SHP77 (cell line): ENCODE data around the gene KRT76.
"Not testable (repeated sequence)": the region's sequence is repeated elsewhere in the genome, so short reads cannot be mapped to it uniquely, and the experiment has no call there.

Experiments
- DNase-seq, 2 experiments: peaks; one replicate each; lab custom pipeline; 2025; lab: John Stamatoyannopoulos, UW

Gene KRT76

DNA sequence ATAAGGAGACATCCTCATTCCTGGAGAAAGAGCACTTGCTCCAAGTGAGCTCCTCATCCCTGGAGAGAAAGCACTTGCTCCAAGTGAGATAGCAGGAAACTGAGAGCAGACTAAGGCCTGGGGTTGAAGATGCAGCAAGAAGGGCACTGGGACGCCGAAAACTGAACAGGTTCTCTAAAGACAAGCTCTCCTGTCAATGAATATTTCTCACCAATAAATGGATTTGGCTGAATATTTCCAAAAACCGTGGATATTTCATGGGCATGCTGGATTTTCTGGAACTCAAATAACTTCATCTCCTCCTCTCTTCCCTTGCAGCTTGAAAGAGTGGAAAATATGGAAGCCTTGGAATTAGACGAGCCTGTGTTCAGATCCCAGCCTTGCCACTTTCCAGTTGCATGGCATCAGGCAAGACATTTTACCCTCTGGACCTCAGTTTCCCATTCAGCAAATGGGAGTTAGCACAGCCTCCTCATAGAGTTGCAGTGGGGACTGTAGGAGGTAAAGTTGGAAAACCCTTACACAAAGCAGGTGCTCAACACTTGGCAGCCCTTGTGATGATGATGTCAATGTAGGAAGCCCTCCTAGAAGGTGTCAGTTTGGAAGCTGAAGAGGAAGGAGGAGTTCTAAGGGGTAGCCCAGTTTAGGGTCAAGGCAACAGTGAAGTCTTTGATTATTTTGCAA is 4.4 kb upstream of the KRT76 start:
- DNase-seq = no peak

DNA sequence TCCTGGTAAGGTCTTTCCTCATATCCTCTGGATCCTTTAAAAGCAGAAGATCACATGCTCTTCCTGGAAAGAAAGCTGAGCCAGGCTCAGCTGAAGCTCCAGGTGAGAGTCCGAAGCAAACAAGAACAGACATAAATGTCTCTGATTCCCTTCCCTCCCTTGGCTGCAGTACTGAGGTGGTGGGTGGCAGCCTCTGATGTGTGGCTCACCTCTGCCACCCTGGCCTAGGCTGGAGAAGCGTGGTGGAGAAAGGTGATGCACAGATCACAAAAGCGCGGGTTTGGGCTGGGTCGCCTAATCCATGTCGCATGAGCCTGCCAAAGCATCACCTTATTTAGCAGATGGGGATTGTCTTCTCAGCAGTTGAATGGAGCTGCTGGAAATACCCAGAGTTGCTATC is 2.8 kb upstream of the KRT76 start:
- DNase-seq = no peak

DNA sequence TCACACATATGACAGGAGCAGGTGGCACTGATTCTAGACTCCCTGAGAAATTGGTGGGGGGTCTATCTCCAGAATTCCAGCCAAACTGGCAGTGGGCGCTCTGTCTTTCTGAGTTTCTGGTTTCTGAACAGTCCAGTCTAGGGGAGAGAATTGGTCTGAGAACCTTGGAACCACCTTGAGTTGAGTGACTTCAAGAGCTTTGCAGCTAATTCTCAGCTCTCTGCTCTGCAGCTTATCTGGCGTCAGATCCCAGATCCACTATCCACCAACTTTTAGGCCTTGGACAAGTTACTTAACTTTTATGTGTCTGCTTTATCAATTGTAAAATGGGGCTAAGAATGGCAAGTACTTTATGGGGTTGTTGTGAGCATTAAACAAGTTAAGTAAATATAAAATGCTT is 1.7 kb upstream of the KRT76 start:
- no peak for DNase-seq

DNA sequence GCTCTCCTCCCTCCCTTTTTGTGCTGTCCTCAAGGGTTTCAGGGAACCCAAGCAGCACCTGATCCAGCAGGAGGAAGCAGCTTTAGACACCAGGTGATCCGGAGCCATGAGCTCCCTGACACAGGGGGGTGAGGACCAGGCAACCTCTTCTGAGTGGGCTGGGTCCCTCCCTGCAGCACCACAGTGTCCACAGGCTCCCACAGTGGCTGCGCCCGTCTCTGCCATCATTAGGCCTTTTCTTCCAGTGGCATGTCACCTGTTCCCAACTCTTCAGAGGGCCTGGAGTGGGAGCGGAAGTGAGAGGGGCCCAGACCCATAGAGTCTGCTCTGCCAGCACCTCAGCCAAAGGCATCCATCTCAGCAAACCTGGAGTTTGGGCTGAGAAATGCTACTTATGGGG is 421 bp upstream of the KRT76 start:
- no peak for DNase-seq

DNA sequence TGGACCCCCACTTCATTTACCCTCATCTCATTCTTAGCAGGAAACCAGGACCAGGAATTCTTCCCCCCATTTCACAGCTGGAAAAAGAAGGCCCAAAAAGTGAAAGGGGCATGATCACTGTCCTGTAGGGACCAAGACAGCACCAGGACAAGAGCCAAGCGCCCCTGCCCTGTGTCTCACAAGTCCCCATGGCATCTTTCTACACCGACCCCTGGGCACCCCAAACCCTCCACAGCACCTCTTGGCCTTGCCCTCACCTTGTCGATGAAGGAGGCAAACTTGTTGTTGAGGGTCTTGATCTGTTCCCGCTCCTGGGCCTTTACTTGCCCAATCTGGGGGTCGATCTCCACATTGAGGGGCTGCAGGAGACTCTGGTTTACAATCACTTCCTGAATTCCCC is 710 bp downstream of the KRT76 start:
- DNase-seq = no peak

DNA sequence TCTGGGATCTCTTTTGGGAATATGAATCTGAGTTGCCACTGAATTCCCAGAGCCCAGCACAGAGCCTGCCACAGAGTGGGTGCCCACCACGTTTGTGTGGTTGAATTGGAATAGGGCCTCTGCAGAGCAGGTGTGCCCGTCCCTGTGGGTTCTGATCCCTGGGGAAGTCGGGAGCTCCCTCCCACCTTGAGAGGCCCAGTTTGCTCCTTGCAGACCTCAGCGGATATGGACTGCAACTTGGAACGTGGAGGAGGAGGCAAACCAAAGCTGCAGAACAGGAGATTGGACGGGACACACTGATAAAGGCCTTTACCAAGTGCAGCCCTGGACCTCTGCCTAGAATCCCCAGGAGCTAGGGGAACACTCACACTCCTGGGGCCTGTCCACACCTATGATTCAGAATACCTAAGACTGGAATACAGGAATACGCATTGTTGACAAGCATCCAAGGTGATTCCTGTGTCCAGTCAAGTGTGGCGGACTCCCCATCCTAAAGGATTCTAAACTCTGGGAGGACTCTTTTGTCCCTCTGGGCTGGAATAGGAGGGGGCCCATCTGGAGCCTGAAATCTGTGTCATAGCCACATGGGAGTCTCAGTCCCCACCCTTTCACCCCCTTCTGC is 2.4 kb downstream of the KRT76 start:
- no peak for DNase-seq

DNA sequence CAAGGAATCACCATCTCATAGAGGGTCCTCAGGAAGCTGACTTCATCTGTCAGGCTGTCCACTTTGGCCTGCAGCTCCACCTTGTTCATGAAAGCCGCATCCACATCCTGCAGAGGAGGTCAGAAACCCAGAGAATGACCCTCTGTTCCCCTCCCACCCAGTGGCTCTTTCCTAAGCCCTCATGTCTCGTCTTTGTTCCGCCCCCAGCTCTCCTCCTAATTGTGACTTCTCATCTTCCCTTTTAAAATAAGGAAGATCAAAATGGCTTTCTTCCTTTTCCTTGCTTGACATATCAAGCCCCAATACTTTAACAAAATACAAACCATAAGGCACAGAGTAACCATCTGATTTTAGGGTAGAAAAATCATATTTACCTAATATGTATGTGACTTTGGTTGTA is 4.4 kb downstream of the KRT76 start:
- DNase-seq = no peak

DNA sequence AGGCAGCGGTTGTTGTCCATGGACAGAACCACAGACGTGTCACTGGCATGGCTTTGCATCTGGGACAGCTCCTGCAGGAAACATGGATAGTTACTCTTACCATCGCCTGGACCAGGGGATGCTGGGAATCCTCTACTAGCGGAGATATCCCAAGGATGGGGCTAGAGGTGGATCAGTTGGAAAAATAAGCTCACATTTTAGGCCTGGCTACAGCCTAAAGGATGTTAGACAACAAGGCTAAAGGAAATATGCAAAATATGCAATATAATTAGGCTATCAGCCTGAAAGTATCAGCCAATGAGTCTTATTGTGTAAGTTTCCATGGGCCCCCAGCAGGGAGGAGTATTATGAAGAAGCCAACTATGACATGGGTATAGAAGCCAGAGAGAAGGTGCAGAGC is 5.0 kb downstream of the KRT76 start:
- DNase-seq = no peak

DNA sequence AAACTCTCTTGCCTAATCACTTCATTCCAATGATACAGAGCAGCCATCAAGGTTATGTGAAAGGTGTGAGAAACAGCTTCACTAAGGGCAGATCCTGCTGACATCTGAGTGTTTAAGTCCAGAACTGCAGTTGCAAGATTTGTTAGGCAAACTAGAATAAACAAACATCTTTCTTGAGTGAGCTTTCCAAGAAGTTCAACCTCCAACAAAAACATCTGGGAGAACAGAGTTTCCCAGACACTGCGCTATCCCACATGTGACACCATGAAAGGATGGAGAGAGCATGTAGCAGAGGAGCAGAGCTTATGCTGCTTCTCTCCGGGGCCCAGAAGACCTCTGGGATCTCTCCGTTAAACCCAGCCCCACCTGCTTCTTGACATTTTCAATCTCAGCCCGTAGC is 5.6 kb downstream of the KRT76 start:
- DNase-seq = no peak

DNA sequence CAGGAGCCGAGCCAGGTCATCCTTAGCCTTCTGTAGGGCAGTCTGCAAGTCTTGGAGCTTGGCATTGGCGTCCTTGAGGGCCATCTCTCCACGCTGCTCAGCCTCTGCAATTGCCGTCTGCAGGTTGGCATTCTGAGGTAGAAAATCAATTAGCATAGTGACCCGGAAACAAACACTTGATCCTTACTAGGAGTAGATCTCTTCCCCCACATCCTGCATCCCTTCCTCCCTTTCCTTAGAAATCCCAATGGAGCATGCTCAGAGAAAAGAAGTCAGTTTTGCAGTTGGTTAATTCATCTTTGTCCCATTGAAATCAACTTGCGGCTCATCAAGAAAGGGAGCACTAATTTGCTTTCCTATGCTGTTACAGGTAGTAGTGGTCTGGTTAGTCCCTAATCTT is 6.1 kb downstream of the KRT76 start:
- no peak for DNase-seq

DNA sequence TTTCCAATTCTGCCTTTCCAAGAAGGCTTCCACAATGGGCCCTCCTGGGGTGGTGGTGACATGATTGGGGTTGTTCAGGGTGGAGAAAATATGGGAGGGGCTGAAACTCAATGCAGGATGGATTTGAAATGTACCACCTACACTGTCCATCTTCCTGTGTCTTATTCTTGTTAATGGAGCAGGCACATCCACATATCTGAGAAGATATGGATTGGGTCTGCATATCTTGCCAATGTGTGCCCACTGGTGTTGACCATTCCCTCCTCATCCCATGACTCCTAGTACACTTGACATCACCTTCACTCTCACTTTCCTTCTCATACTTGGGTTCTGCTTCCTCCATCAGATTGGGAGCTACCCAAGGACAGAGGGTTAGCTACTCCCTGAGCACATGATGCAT is 7.2 kb downstream of the KRT76 start:
- no peak for DNase-seq

DNA sequence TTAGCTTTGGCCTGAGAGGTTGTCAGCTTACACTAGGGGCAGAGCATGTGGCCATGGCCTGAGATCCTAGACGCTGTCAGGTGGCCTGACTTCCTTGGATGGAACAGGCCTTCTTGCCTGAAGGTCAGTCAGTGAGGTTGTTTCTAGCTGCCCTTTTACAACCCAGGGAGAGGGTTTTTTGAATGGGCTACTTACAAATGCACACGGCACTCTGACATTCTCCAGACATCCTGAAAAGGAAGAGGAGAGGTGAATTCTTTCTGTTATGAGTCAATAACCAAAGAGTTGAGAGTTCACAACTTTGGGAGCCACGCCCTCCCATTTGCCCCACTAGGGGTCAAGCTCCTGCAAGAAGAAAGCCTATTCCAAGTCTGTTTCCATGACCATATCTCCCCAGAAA is 7.8 kb downstream of the KRT76 start:
- no peak for DNase-seq

DNA sequence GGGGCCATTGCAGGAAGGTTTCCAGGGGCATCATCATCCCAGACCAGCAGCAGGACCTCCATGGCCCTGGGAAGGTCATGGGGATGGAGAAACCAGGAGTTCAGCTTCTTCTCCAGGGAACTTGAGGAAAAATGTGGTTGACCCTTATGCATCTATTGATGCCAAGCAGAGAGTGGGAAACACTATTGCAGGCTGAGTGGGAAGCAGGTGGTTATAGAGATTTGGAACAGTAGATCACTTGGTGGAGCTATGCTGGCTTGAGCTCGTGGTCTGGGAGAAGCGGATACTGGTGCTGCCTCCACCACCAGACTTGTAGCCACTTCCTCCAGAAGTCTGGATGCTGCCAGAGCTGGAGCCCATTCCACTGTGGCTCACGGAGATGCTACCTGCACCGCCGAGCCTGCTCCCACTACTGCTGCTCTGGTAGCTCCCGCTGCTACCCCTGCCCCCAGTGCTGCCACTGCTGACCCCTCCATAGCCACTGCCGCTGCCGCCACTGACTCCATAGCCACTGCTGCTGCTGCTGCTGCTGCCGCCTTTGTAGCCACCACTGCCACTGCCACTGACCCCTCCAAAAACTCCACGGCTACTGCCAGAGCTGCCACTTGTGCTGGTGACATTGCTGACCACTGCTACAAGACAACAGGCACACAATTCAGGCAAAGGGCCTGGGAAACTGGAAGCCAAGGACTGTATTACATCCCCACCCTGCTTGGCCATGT is 8.5 kb downstream of the KRT76 start:
- DNase-seq = no peak

DNA sequence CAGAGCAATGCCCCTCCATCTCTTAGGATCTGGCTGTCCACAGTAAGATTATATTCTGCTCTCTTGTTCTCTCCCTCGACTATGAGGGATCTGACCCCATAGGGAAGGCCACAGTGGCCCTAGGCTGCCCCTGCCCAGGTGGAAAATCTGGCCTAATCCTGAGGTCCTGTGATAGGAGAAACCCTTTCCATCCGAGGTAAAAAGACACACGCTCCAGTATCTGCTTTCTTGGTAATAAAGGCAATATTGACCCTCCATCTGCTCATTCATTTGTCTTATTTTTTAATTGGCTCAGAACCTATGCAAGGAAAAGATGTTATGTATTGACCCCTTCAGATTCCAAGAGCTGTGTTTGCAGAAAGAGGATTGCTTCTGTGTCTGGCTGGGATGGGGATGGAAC is 9.7 kb downstream of the KRT76 start:
- no peak for DNase-seq

DNA sequence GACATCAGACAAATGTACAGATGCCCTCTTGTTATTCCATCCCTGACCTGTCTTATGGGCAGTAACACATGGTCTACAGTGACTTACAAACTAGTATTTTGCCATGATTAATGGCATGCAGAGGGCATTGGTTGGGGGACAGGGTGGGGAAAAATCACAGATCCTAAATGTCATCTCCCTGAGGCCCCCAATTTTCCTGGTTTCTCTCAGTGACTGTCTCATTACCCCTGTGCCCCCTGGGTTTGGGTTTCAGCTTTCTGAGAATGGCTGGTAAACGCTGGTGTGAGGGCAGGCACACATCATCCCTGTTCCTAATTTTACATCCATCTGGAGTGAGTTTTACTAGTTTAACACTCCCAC is 10.1 kb downstream of the KRT76 start:
- DNase-seq = no peak

DNA sequence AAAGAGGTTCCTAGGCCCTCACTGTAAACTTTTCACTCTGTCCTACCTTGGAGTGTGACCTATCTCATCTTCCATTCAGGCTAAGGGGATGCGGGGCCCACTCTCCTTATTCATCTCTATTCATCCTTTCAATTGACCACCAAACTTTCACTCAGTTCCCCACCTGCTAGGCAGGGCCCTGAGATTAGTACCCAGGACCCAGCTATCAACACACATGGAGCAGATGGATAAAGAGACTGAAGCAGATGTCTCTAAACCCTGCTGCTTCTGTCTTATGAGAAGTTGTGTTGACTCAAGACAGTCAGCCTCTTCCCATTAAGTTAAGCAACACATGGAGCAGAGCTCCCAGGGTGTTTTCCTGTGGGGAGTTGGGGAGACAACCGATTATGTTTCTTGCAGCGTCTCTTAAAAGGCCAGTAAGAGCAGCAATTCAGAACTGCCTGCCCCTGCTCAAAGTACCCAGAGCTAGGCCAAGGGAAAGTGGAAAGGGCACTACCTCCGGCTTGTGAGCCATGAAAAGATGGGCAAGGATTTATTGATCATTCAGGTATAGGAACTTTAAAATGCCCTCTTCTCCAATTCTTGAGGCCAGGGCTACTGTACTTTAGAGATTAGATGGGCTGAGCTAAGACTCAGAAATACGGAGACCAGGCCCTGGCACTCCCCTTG is 10.7 kb downstream of the KRT76 start:
- DNase-seq = no peak

DNA sequence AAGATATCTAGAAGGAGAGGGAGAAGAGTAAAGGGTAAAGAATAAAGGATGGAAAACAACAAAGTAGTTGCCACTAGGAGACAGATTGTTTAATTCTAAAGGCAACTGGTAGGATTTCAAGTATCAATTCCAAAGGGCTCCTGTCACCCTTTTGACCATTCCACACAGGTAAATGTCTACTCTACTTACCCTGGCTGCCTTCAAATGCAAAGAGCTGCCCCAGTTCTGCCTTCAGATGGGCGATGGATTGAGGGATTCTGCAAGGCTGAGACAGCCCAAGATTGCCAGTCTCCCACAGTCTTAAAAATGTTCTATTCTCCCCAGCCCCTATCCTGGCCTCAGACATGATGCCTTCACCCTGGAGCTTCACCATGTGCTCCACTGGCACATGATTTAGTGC is 11.4 kb downstream of the KRT76 start:
- DNase-seq = no peak

DNA sequence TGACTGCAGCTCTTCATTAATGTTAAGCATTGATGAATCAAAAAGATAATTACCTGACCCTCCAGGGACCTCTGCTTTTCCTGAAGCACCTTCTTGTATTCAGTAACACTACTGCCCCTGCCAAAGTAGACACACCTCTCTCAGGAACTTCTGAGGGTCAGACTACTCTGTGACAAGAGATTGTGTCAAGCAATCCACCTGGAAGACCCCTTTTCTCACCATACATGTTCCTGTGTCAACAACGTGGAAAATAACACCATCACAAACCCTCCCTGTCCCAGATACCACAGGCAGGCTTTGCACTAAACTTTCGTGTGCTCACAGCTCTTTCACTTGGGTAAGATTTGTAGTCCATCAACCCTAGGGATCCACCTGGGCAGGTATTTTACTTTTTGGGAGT is 13.2 kb downstream of the KRT76 start:
- no peak for DNase-seq

DNA sequence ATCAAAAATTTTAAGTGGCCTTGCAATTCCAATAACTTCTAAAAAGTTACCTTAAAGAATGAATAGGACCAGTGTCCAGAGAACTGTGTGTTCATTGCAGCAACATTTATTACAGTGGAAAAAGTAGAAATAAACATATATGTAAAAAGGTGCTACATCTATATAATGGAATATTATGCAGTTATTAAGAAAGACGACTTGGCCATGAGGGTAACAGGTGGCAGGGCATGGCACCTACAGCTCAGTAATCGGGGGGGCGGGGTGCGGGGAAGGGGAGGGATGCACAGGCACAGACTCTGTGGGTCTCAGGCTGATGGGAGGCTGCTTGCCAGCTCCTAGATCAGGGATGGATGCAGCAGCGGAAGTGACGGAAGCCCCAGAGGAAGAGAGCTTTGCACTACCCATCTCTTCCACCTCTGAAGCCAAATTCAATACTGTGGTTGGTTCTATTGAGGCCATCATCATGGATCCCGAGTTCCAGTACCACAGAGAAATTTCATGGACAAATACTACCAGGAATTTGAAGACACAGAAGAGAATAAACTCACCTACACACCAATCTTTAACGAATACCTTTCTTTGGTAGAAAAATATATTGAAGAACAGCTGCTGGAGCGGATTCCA is 14.0 kb downstream of the KRT76 start:
- DNase-seq = no peak

DNA sequence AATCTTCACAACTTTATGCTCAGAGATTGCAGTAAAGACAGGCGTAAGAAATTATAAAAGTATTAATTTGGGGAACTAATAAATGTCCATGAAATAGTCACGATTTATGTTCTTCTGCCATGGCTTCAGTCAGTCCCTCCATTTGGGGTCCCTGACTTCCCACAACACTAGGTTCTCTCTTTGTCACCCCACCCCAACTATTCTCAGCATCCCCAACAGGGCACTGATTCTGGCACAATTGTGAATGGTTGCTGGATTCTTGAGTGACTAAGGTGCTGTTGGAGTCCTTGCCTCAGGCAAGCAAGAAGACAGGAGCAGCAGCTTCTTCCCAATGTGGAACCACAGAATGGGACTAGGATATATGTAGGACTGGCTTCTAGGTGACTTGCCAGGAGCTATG is 15.3 kb downstream of the KRT76 start:
- no peak for DNase-seq

DNA sequence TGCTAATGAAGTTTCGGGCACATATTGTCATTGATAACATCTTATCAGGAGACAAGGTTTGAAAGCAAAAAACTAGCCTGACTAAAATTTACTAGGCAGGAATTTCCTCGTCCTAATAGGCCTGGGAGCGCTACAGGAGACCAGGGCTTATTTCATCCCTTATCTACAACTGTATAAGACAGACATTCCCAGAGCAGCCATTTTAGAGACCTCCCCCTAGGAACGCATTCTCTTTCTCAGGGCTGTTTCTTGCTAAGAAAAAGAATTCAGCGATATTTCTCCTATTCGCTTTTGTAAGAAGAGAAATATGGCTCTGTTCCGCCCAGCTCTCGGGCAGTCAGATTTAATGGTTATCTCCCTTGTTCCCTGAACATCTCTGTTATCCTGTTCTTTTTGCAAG is 15.9 kb downstream of the KRT76 start:
- not testable (repeated sequence) for DNase-seq

DNA sequence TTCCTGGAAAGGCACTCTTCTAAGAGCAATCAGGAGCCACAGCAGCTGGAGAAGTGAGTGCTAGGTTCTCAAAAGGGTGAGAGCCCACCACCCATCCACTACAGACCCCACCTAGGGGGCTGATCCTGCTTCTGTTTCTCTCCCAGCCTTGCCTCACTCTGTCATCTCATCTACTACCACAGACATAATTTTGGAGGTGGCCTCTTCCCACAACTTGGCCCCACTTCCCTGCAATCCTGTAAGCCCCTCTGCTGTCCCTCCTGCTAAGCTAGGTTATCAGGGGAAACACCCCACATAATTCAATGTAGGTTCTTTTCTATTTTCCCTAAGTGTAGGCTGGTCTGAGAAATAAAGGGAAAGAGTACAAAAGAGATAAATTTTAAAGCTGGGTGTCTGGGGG is 16.5 kb downstream of the KRT76 start:
- no peak for DNase-seq

DNA sequence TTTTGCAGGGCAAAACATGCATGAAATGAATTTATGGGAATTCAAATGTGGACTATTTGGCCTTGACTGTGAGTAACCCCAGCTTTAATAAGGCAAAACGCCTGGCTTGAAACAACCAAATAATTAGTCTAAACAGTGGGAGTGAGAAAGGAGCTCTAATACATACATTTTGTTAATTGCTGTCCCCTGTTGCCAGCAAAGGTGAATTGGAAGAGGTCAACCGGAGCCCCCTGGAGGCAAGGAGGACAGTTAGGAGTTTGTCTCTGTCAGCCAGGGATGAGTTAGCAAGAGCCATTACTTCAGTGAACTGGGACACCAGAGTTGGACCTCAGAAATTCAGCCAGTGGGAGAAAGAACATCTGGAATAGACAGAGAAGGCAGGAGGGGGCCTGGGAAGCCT is 17.4 kb downstream of the KRT76 start:
- no peak for DNase-seq
